Islet of Langerhans (tissue), 1 donor: ENCODE data around the gene LINGO3.

Source experiments
- FAIRE-seq: peaks from one replicate; lab custom pipeline; 2011; peaks lifted over from hg19 to GRCh38; lab: Jason Lieb, UNC

LINGO3 gene

DNA sequence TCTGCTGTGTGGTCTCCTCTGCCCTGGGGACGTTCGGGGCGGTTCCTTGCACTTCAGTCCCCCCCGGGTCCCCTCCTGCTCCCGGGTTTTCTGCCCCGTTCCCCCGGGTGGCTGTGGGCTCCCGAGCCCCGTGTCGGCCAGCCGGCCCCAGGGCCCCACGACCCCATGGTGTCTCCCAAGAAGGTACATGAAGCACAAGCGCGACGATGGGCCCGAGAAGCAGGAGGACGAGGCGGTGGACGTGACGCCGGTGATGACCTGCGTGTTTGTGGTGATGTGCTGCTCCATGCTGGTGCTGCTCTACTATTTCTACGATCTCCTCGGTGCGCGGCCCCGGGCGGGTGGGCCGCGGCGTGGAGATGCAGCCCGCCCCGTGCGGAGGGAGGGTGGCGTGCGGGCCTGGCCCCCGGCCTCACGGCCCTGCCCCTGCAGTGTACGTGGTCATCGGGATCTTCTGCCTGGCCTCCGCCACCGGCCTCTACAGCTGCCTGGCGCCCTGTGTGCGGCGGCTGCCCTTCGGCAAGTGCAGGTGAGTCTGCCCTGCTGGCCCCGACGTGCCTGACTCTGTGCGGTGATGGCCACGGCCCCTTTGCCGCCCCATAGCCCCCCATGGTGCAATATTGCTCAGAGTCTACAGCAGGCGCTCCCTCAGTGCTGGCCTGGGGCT is 31.8 kb upstream of the LINGO3 start:
- FAIRE-seq: no peak

DNA sequence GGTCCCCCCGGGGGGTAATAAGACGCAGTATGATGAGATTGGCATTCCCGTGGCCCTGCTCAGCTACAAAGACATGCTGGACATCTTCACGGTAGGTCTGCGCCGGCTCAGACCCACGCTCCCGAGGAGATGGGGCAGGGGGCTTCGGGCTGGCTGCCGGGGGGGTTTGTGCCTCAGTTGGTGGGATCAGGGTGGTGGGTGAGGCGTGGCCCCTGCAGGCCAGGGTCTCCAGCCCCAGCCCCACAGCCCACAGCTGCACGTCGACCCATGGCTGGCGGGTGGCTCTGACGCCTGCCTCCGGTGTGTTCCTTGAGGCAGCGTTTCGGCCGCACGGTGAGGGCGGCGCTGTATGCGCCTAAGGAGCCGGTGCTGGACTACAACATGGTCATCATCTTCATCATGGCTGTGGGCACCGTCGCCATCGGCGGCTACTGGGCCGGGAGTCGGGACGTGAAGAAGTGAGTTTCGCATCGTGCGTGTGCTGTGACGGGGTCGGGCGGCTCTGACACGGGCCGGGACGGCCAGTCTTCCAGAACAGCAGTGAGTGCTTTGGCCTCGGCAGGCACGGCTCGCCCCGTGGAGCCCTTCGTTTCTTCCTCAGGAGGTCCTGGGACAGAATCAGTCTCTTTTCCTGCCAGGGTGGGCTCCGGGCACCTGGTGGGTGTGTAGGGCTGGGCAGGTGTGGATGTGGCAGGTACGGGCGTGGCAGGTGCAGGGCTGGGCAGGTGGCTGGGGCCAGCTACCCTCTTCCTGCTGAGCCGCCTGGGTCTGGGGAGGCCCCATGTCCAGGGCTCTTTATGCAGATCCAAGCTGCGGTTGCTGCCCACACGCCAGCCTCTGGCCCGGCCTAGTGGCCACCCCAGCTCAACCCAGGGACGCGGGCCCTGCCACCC is 31.0 kb upstream of the LINGO3 start:
- FAIRE-seq: no peak

DNA sequence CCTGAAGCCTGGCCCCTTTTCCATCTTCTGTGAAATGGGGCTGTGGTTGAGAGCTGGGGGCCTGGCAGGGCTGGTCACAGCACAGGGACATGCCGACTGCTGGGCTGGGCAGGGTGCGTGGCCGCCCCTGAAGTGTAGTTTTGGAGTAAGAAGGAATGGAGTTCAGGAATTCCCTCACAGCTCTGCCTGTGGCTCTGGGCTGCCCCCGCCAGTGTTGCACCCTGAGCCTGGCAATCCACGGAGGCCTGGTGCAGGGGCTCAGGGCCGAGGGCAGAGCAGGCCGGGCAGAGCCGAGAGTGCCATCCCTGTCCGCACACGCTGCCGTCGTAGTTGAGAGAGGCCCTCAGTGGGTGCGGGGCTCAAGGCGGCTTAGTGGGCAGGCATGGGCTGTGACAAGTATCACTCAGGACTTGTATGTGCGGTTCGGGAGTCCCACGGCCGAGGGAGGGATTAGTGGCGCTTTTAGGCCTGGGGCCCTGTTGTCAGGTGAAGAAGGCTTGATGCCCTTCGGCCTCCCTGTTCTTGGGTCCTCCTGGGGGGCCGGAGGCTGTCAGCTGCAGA is 30.2 kb upstream of the LINGO3 start:
- no peak for FAIRE-seq

DNA sequence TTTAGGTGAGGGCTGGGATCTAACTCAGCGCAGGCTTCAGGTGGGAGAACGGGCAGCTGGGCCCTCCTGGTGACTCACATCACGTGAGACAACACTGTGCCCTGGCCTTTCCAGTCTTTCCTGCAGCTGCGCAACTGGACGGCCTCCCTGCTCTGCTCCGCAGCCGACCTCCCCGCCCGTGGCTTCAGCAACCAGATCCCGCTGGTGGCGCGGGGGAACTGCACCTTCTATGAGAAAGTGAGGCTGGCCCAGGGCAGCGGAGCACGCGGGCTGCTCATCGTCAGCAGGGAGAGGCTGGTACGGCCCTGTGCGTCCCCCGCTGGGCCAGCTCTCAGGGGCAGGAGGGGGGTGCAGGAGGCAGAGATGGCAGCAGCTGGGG is 29.4 kb upstream of the LINGO3 start:
- FAIRE-seq: no peak

DNA sequence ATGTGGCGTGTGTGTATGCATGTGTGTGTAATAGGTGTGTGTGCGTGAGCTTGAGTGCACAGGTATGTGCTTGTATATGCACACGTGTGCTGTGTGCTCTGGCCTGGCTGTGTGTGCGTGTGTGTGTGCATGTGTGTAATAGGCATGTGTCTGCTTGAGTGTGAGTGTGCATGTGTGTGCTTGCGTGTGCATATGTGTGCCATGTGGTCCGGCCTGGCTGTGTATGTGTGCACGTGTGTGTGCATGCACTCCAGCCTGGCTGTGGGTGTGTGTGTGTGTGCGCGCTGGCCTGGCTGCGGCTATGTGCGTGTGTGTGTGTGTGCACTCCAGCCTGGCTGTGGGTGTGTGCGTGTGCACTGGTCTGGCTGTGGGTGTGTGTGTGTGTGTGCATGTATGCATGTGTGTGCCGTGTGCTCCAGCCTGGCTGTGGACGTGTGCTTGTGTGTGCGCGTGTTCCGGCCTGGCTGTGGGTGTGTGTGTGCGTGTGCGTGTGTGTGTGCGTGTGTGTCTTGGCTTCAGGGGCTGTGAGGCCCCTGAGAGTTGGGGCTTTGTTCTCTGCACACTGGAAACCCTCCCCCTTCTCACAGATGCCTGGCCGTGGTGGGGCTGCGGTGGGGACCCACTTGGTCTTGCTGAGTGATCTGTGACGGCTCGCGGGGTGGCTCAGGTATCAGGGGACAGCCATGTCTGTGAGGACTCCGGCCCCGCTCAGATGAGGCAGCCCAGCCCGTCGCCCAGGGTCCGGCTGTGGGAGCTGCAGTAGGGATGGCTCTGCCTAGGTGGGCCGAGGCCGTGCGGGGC is 28.8 kb upstream of the LINGO3 start:
- no peak for FAIRE-seq

DNA sequence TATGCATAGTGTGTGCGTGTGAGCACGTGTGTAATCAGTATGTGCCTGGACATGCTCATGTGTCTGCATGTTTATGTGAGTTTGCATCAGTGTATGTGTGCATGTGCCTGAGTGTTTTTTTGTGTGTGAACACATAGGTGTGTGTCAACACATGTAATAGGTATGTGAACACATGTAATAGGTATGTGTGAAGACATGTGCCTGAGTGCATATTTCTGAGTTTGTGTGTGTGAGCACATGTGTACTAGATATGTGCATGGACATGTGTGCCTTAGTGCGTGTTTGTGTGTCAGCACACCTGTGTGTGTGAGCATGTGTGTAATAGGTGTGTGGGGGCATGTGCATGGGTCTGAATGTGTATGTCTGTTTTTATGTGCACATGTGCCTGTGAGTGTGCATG is 27.9 kb upstream of the LINGO3 start:
- FAIRE-seq: no peak

DNA sequence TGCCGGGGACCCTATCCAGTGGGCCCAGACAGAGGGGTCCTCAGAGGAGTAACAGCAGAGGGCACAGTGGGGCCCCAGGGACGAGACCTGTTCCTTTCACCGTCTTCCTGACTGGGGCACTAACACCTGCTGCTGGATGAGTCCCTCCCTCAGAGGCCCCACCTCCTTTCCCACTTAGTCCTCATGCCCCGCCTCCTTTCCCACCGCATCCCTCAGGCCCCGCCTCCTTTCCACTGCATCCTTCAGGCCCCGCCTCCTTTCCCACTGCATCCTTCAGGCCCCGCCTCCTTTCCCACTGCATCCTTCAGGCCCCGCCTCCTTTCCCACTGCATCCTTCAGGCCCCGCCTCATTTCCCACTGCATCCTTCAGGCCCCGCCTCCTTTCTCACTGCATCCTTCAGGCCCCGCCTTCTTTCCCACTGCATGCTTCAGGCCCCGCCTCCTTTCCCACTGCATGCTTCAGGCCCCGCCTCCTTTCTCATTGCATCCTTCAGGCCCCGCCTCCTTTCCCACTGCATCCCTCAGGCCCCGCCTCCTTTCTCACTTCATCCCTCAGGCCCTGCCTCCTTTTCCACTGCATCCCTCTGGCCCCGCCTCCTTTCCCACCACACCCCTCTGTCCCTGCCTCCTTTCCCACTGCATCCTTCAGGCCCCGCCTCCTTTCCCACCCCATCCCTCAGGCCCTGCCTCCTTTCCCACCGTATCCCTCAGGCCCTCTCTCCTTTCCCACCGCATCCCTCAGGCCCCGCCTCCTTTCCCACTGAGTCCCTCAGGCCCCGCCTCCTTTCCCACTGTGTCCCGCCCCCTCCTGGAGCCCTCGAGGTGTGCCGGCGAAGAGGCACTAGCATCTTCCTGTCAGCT is 27.3 kb upstream of the LINGO3 start:
- FAIRE-seq: no peak

DNA sequence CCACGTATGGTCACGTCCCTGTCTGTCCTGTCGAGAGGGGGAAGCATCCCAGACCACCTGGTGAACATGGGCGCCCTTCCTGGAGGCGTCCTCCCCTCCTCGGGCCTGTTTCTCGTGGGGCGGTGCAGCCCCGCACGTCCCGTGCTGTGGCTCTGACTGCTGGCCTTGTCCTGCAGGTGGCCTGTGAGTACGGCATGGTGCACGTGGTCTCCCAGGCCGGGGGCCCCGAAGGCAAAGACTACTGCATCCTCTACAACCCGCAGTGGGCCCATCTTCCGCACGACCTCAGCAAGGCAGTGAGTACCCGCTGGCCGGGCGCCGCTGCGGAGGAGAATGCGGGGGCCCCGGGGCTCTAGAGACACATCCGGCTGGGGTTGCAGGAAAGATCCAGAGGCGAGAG is 26.5 kb upstream of the LINGO3 start:
- FAIRE-seq: no peak

DNA sequence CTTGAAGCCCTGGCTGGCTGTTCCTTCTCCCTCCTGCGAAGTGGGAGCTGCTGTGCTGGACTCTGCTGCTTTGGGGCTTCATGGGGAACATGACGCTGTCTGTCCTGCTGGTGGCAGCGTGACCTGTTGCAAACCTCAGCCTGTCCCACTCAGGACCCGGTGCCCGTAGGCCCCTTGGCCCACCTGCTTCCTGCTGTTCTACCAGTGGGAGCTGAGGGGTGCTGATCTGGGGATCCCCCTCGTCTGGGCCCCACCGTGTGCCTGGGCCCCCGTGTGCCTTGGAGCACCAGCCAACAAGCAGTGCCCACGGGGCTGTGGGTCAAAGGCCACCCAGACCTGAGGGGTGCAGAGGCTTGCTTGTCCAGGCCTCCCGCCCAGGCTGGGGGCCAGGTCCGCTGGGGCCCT is 25.9 kb upstream of the LINGO3 start:
- FAIRE-seq: no peak

DNA sequence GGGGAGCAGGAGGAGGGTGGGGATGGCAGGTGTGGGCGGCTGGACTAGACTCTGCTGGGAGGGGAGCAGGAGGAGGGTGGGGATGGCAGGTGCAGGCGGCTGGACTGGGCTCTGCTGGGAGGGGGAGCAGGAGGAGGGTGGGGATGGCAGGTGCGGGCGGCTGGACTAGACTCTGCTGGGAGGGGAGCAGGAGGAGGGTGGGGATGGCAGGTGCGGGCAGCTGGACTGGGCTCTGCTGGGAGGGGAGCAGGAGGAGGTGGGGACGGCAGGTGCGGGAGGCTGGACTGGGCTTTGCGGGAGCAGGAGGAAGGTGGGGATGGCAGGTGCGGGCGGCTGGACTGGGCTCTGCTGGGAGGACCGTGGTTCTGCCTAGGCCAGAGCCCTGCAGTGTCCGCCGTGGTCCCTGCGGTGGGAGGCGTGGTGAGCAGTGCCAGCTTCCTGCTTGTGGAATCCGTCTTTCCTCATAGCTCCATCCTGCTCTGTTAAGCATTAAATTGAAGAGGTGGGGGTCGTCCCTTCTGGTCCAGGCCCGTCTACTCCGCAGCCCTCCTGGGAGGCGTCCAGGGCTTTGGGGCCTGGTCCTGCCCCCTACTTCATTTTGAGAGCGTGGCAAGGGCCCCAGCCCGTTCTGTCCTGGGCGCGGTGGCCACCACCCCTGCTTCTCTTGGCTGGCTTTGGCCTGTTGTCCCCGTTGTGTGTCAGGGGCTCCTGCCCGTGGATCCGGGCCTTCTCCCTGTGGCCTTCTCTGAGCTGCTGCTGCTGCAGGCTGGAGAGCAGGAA is 25.3 kb upstream of the LINGO3 start:
- no peak for FAIRE-seq

DNA sequence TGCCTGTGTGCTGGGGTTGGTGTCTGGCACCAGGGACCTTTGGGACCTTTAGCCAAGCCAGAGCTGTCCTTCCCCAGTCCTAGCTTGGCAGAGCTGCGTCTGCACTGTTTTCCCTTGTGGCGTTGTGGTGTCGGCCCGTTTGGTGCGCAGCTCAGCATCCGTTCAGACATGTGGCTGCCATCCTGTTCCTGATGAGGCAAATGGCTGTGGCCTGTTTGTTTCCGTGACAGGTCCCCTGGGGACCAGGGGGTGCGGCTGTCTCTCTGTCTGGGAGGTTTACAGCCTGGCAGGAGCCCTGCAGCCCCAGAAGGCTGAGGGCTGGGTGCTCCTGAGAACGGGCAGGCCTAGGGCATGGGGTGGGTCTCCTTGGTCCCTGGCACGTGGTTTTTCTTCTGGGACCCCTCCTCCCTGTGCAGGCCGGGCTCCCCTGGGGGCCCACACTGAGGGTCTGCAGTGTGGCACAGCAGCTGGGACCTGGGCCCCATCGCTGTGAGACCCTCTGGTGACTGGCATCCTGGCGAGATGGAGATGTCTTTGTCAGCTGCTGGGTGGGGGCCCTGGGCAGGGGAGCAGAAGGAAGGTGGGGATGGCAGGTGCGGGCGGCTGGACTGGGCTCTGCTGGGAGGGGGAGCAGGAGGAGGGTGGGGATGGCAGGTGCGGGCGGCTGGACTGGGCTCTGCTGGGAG is 24.5 kb upstream of the LINGO3 start:
- no peak for FAIRE-seq

DNA sequence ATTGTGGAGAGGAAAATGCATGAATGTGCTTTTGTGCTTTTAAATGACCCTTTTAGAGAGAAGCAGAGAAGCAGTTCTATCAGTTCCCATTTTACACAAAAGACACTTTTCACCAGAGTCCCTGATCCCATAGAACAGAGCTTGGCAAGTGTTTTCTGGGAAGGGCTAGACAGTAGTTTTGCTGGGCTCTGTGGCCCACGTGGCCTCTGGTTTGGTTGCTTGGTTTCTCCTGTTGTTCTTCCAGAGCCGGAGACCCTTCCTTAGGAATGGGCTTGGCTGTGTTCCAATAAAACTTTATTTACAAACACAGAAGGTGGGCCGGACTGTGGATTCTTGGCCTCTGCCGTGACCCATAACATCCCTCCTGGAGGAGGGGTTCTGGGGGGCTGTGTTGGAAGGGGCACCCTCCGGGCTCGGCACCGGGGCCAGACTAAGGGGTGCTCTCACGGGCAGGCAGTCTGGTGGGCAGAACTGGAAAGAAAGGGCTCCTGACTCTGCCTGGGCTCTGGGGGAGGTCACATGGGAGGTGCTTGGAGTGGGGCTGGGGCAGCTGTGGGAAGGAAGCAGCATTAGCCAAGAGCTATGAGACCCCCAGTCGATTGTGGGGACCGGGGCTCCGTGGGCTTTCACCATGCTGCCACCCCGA is 23.8 kb upstream of the LINGO3 start:
- FAIRE-seq: no peak

DNA sequence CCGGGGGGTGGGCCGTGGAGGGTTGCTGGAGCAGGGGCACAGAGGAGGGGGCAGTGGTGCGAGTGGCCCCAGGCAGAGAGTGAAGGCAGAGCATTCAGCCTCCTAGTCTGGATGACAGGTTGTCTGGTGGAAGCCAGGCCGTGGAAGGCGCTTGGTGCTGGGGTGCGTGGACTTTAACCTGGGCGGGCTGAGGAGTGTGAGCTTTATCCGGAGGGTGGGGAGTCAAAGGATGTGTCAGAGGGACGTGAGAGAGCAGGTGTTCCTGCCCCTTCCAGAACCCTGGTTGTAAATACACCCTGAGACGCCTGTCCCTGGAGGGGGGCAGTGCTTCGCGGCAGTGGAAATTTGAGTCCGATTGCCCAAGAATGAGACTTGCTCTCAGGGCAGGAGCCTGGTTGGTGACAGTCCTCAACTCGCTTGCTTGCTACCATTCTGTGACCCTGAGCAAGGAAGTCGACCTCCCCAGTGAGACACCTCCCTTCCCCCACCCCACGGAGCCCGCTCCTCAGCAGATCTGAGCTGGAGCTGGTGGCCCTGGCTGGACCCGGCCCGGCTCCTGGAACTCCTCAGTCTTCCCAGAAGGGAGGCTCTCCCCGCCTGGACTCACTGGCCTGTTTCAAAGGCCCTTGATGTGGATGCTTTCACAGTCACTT is 22.8 kb upstream of the LINGO3 start:
- no peak for FAIRE-seq

DNA sequence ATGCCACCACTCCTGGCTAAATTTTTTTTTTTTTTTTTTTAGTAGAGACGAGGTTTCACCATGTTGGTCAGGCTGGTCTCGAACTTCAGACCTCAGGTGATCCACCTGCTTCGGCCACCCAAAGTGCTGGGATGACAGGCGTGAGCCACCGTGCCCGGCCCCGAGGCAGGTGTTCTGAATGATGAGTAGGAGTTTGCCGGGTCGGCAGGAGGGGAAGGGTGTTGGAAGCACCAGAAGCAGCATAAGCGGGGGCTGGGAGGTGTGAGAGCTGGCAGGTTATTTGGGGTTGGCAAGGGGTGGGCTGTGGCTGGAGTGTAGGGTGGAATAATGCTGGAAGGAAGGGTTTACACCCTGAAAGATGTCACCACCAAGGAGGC is 22.3 kb upstream of the LINGO3 start:
- FAIRE-seq: no peak

DNA sequence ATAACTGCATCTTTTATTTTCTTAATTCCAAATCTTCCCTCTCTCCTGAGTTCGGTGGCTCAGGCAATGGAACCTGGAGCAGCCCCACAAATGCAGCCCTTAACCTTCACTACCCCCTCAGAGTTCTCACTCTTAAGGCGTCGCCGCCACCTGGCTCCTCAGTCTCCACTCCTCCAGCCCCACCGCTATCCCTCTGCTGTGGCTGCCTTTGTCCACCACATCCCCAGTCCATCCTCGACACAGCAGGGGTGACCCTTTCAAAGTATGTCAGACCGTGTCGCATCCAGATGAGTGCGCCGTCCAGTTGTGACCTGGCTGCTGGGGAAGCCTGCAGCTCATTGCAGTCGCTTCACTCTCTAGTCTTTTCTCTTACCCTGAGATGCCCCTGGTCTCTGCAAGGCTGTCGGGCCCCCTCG is 21.6 kb upstream of the LINGO3 start:
- no peak for FAIRE-seq

DNA sequence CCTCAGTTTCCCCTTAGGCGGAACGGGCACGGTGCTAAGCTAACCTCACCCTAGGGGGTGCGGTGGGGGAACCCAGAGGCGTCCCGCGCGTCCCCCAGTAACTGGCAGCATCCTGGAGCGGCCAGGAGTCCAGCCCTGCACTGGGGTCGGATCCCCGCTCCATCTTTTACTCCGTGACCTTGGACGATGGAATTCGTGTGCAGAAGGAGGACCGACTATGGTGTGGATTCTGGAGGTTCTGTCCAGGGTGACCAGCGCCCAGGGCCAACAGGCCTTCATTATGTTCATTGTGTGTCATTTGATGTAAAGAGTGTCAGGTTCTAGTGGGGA is 21.2 kb upstream of the LINGO3 start:
- FAIRE-seq: no peak

DNA sequence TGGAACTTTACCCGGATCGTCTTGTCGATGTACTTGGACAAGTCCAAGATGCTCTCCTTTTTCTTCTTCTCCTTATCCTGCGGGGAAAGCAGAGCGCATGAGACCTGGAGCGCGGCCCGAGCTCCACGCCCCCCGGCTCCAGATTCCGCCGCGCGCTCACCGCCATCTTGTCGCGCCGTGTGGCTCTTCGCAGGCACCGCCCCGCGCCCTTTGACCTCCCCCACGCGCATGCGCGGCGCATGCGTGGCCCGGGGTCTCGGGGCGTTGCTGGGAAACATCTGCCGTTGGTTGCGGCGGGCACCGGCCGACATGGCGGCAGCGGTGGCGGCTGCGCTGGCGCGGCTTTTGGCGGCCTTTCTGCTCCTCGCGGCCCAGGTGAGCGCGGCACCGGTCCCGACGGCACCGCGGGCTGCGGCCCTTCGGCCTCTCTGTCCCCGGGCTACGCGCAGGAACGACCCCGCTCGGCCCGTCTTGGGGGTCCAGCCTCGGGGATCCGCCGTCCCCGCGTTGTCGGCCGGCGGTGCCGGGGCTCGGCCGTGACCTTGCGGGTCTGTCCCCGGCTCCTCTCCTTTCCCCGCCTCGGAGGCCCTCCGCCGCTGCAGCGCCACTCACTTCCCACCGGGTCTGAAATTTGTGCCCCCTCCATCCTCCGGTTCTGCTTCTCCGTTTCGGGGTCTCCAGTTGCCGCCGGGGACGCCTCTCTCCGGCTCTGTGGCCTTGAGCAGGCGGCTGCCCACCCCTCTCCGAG is 20.6 kb upstream of the LINGO3 start, which contains the start of the genes LSM7 and SPPL2B:
Gene LSM7 (minus strand): TSS at position 186 of the 748 bp plus-strand sequence. CDS start 20 bp downstream, at position 166.
Gene SPPL2B (plus strand): TSS at position 284 of the 748 bp plus-strand sequence. CDS start 26 bp downstream, at position 310.
- no peak for FAIRE-seq

DNA sequence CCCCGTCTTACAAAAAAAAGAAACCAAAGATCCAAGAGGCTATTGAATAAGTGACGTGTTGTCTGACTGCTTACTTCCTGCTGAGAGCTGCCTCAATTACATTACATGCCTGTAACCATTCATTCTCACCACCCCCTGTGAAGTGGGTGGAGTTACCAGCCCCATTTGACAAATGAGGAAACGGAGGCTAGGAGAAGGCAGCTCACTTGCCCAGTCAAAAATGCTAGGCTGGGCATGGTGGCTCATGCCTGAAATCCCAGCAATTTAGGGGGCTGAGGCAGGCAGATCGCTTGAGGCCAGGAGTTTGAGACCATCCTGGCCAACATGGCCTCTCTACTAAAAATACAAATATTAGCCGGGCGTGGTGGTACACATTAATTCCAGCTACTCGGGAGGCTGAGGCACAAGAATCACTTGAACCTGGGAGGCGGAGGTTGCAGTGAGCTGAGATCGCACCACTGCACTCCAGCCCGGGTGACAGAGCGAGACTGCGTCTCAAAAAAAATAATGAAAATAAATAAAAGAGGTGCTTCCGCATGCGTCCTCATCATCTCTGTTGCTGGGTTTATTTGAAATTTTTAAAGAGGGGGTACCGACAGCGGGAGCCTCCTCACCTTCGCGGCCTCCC is 19.9 kb upstream of the LINGO3 start:
- no peak for FAIRE-seq
